H1 (cell line): ENCODE results near the gene AGPAT4. TPM values are rescaled to one million over a fixed set of nuclear protein-coding genes. Genes with fewer than 3 reads are reported as not detected.
"Not testable (repeated sequence)": the region's sequence is repeated elsewhere in the genome, so short reads cannot be mapped to it uniquely, and the experiment has no call there.

Source experiments
- CTCF ChIA-PET: fragments of 300-600 bp; sonication (Branson Sonifier 250); formaldehyde crosslinking; loops from one replicate; lab custom pipeline; 2021; ENCODE audit not compliant: partially characterized antibody; lab: Charles Lee
- POLR2A ChIA-PET: fragments of 300-600 bp; sonication (Branson Sonifier 250); formaldehyde crosslinking; loops from one replicate; lab custom pipeline; 2021; ENCODE audit warnings: inconsistent platforms; ENCODE audit not compliant: partially characterized antibody; lab: Charles Lee
- DNase-seq, 2 experiments: peaks; one replicate each; pipeline versions ENCODE4 v3.0.0 to v3.0.0-alpha.2; 2010 to 2022; ENCODE audit warnings: low spot score in 2 of 2, low read depth in 1 of 2, mixed read lengths in 1 of 2
- FAIRE-seq: peaks from 2 replicates; lab custom pipeline; 2011; peaks lifted over from hg19 to GRCh38; lab: Jason Lieb, UNC
- H2AFZ ChIP-seq: 2 replicates; pipeline ENCODE4 v1.8.1; 2012; ENCODE audit warnings: low read length, inconsistent platforms
- H2AK5ac ChIP-seq: 2 replicates; pipeline ENCODE4 v1.6.1; 2013; ENCODE audit warnings: low read depth, low read length
- H2BK120ac ChIP-seq: replicated peaks from 2 replicates; pipeline ENCODE3; 2013; ENCODE audit warnings: low read depth, low read length, inconsistent platforms
- H2BK12ac ChIP-seq: 2 replicates; pipeline ENCODE4 v1.6.1; 2013; ENCODE audit warnings: low read depth, low read length
- H2BK15ac ChIP-seq: 2 replicates; pipeline ENCODE4 v1.6.1; 2013; ENCODE audit warnings: low read length
- H2BK20ac ChIP-seq: 2 replicates; pipeline ENCODE4 v1.6.1; 2013; ENCODE audit warnings: low read length
- H2BK5ac ChIP-seq: 2 replicates; pipeline ENCODE4 v1.6.1; 2013; ENCODE audit warnings: low read depth, low read length
- H3K14ac ChIP-seq: 2 replicates; pipeline ENCODE4 v1.6.1; 2013; ENCODE audit warnings: inconsistent platforms; ENCODE audit not compliant: insufficient read length
- H3K18ac ChIP-seq: 2 replicates; pipeline ENCODE4 v1.6.1; 2013; ENCODE audit warnings: low read length; ENCODE audit errors: extremely low read depth
- H3K23ac ChIP-seq: 2 replicates; pipeline ENCODE4 v1.6.1; 2013; ENCODE audit warnings: inconsistent platforms; ENCODE audit not compliant: insufficient read length
- H3K23me2 ChIP-seq: 2 replicates; pipeline ENCODE4 v1.6.1; 2013; ENCODE audit warnings: low read depth, low read length
- H3K27ac ChIP-seq: 2 replicates; pipeline ENCODE4 v1.6.1; 2011; ENCODE audit warnings: low read depth, low read length, inconsistent platforms
- H3K27me3 ChIP-seq, 4 experiments: replicated peaks in 1 of 4; 1 replicate in 1 of 4; 2 replicates in 3 of 4; pipeline versions ENCODE4 v1.6.1 to v1.8.1; 2011 to 2013; ENCODE audit warnings: low read length in 3 of 4, mild to moderate bottlenecking in 3 of 4, inconsistent platforms in 2 of 4, mixed read lengths in 2 of 4, moderate library complexity in 1 of 4; ENCODE audit not compliant: control insufficient read depth in 3 of 4, insufficient read depth in 3 of 4; ENCODE audit errors: extremely low read depth in 1 of 4
- H3K36me3 ChIP-seq, 4 experiments: 2 replicates each; pipeline versions ENCODE4 v1.6.1 to v1.8.1; 2011 to 2013; ENCODE audit warnings: mild to moderate bottlenecking in 4 of 4, low read length in 3 of 4, moderate library complexity in 2 of 4, control low read depth in 1 of 4, inconsistent platforms in 1 of 4; ENCODE audit not compliant: insufficient read depth in 4 of 4, control insufficient read depth in 2 of 4
- H3K4ac ChIP-seq: replicated peaks from 2 replicates; pipeline ENCODE3; 2013; ENCODE audit warnings: low read length, low read depth, mixed read lengths, inconsistent platforms; ENCODE audit not compliant: insufficient read length
- H3K4me1 ChIP-seq, 4 experiments: replicated peaks in 1 of 4; 1 replicate in 1 of 4; 2 replicates in 3 of 4; pipeline versions ENCODE4 v1.6.1 to v1.8.1; 2011 to 2013; ENCODE audit warnings: low read length in 3 of 4, inconsistent platforms in 2 of 4, mixed read lengths in 1 of 4; ENCODE audit not compliant: insufficient read depth in 4 of 4, control insufficient read depth in 3 of 4
- H3K4me2 ChIP-seq, 2 experiments: 2 replicates each; pipeline versions ENCODE4 v1.6.1 to v1.8.1; 2011 to 2013; ENCODE audit warnings: low read depth in 2 of 2, low read length in 2 of 2, control low read depth in 1 of 2, inconsistent platforms in 1 of 2, mild to moderate bottlenecking in 1 of 2; ENCODE audit not compliant: insufficient read depth in 1 of 2
- H3K4me3 ChIP-seq, 4 experiments: fragments of 200-600, 300-600 bp in 1 of 4; sonication (generic), shearing (Covaris generic), sonication (Bioruptor Twin) in 1 of 4; 2 replicates each; pipeline versions ENCODE4 v1.5.1 to v1.8.1; 2011 to 2016; ENCODE audit warnings: low read length in 4 of 4, low read depth in 3 of 4, control low read depth in 2 of 4, inconsistent platforms in 2 of 4, mild to moderate bottlenecking in 2 of 4, mixed read lengths in 1 of 4, moderate library complexity in 1 of 4; ENCODE audit not compliant: insufficient read depth in 2 of 4; ENCODE audit errors: extremely low read depth in 1 of 4
- H3K56ac ChIP-seq: replicated peaks from 2 replicates; pipeline ENCODE3; 2013; ENCODE audit warnings: low read depth, mild to moderate bottlenecking, mixed read lengths, low read length, inconsistent platforms; ENCODE audit not compliant: insufficient read length
- H3K79me1 ChIP-seq: 2 replicates; pipeline ENCODE4 v1.6.1; 2013; ENCODE audit warnings: low read depth, low read length, control low read depth
- H3K79me2 ChIP-seq, 2 experiments: 2 replicates each; pipeline versions ENCODE4 v1.6.1 to v1.8.1; 2012 to 2013; ENCODE audit warnings: low read length in 2 of 2, mild to moderate bottlenecking in 2 of 2, inconsistent platforms in 1 of 2; ENCODE audit not compliant: insufficient read depth in 2 of 2, control insufficient read depth in 1 of 2
- H3K9ac ChIP-seq, 4 experiments: replicated peaks in 1 of 4; 1 replicate in 1 of 4; 2 replicates in 3 of 4; pipeline versions ENCODE4 v1.6.1 to v1.8.1; 2011 to 2013; ENCODE audit warnings: low read depth in 3 of 4, low read length in 3 of 4, control low read depth in 2 of 4, mild to moderate bottlenecking in 2 of 4, moderate library complexity in 2 of 4, inconsistent platforms in 1 of 4; ENCODE audit errors: extremely low read depth in 1 of 4
- H3K9me3 ChIP-seq, 2 experiments: 2 replicates each; pipeline versions ENCODE4 v1.6.1 to v1.8.1; 2012 to 2013; ENCODE audit warnings: mild to moderate bottlenecking in 2 of 2, moderate library complexity in 2 of 2, control low read depth in 1 of 2, inconsistent platforms in 1 of 2, low read depth in 1 of 2, low read length in 1 of 2, mixed read lengths in 1 of 2; ENCODE audit not compliant: insufficient read depth in 2 of 2
- H4K20me1 ChIP-seq, 2 experiments: replicated peaks in 1 of 2; 2 replicates each; pipeline versions ENCODE3 to v1.8.1; 2011 to 2013; ENCODE audit warnings: inconsistent platforms in 2 of 2, low read length in 2 of 2, mild to moderate bottlenecking in 1 of 2; ENCODE audit not compliant: insufficient read depth in 2 of 2, control insufficient read depth in 1 of 2
- H4K5ac ChIP-seq: 2 replicates; pipeline ENCODE4 v1.6.1; 2013; ENCODE audit warnings: low read length, low read depth, mixed read lengths, inconsistent platforms; ENCODE audit not compliant: insufficient read length
- H4K8ac ChIP-seq: 2 replicates; pipeline ENCODE4 v1.8.0; 2013; ENCODE audit warnings: mild to moderate bottlenecking, moderate library complexity, low read length, inconsistent platforms; ENCODE audit not compliant: insufficient read depth; ENCODE audit errors: extremely low read depth
- H4K91ac ChIP-seq: replicated peaks from 2 replicates; pipeline ENCODE3; 2013; ENCODE audit warnings: low read length, mixed read lengths, inconsistent platforms; ENCODE audit not compliant: insufficient read length
- WGBS, 2 experiments: shearing (Covaris generic) in 1 of 2; methylation state at CpG; one replicate each; pipeline versions ENCODE4 v1.1.6 to v1.1.7; 2013 to 2015; ENCODE audit warnings: low lambda C conversion rate in 2 of 2, mixed read lengths in 2 of 2, inconsistent platforms in 1 of 2, low coverage in 1 of 2, missing lambda C conversion rate in 1 of 2; ENCODE audit not compliant: insufficient replicate concordance in 2 of 2, insufficient coverage in 1 of 2, insufficient read length in 1 of 2; ENCODE audit errors: extremely low coverage in 1 of 2, missing lambda C conversion rate in 1 of 2; 5-methylcytosine and 5-hydroxymethylcytosine counted together
- polyA plus RNA-seq, 7 experiments: library from polyadenylated mRNA; depleted of rRNA in 3 of 7; stranded (reverse) in 5 of 7; unstranded in 2 of 7; fragments of >200 nt in 5 of 7; fragments of 200-250 nt in 2 of 7; gene quantifications; 1 replicate in 5 of 7; 2 replicates in 1 of 7; 4 replicates in 1 of 7; pipeline versions ENCODE4 v1.2.1 to v1.2.3, GENCODE V29; 2011 to 2013; ENCODE audit warnings: missing spikeins in 2 of 7, mixed read lengths in 2 of 7
- total RNA-seq: library from RNA; stranded (reverse); fragmentation: NEBNext Ultra II Directional; extraction: Animal tissue kit (Norgen Biotek cat#: 25700); gene quantifications from 2 replicates; pipeline ENCODE4 v1.2.1, GENCODE V29; 2021

AGPAT4 gene
- total and polyA plus RNA-seq, 2 of the 8 experiments (the other 6 are each of a cell fraction or from before 2014, with no cell fraction given), result 13.5 to 23.8 TPM

- CTCF ChIA-PET, H3K9ac ChIP-seq: not testable (repeated sequence)
- peaks cover 0 to 33% (median 12%) of the 10 kb centered on the region in 4 experiments; a peak in 5 of 8 replicates for H3K36me3 ChIP-seq
Observed at GRCh38 chr6:161176428-161176827, 97.4 kb downstream of the AGPAT4 start.

GRCh38 chr6:161172769-161173168 lies 101.1 kb downstream of the AGPAT4 start:
- H3K27ac ChIP-seq, H2AFZ ChIP-seq, H2BK12ac ChIP-seq, POLR2A ChIA-PET, H2BK5ac ChIP-seq, FAIRE-seq, H3K79me1 ChIP-seq, H3K4me2 ChIP-seq, H3K9ac ChIP-seq, H3K9me3 ChIP-seq, H2BK120ac ChIP-seq, CTCF ChIA-PET, H3K14ac ChIP-seq, H3K23me2 ChIP-seq, H3K79me2 ChIP-seq, H2BK20ac ChIP-seq, DNase-seq, H3K4me3 ChIP-seq, H4K91ac ChIP-seq, H4K20me1 ChIP-seq, H3K56ac ChIP-seq, H3K23ac ChIP-seq, H2AK5ac ChIP-seq, H4K5ac ChIP-seq, H2BK15ac ChIP-seq, H3K4ac ChIP-seq, H3K36me3 ChIP-seq, H4K8ac ChIP-seq, H3K27me3 ChIP-seq, H3K18ac ChIP-seq: not testable (repeated sequence)
- 33% methylated on average over 1 of the region's 1 CpG; no CpG with 5 or more reads in 1 of the 2 experiments for WGBS, 2 experiments
- H3K4me1 ChIP-seq, result peaks cover 2 to 12% (median 9%) of the 10 kb centered on the region in 4 experiments

More at GRCh38 chr6:161176428-161176827, 97.4 kb downstream of the AGPAT4 start:
- H2BK120ac ChIP-seq, H4K5ac ChIP-seq, H3K79me2 ChIP-seq, H3K4me3 ChIP-seq, H3K4ac ChIP-seq, H3K23me2 ChIP-seq, H3K56ac ChIP-seq, H3K27ac ChIP-seq, H3K4me1 ChIP-seq, H3K23ac ChIP-seq, H3K4me2 ChIP-seq, DNase-seq, POLR2A ChIA-PET, H2BK12ac ChIP-seq, H3K27me3 ChIP-seq, H3K79me1 ChIP-seq, H2AFZ ChIP-seq, H3K14ac ChIP-seq, H4K20me1 ChIP-seq, H2BK5ac ChIP-seq, H3K18ac ChIP-seq, H2AK5ac ChIP-seq, H2BK20ac ChIP-seq, H2BK15ac ChIP-seq, H4K8ac ChIP-seq, FAIRE-seq, H4K91ac ChIP-seq: not testable (repeated sequence)
- H3K9me3 ChIP-seq, result peaks cover 32% of the 10 kb centered on the region in 2 experiments
- WGBS, 2 experiments, result 85% methylated on average over 3 of the region's 3 CpGs; no CpG with 5 or more reads in 1 of the 2 experiments
